CD4-positive, alpha-beta T cell (primary cell): ENCODE data around the gene EDNRA. TPM values are rescaled to one million over a fixed set of nuclear protein-coding genes. Genes with fewer than 3 reads are reported as not detected.

Experiments
- ATAC-seq: fragments of 200-7000 bp; cut with Tn5 transposase; one replicate; pipeline ENCODE4 v1.10.0; 2022; ENCODE audit warnings: mild to moderate bottlenecking; ENCODE audit not compliant: poor library complexity
- CTCF ChIA-PET: fragments of 350-600 bp; sonication (Branson Sonifier 250); formaldehyde crosslinking; loops from one replicate; lab custom pipeline; 2021; ENCODE audit warnings: antibody characterized with exemption, inconsistent platforms; lab: Charles Lee
- POLR2A ChIA-PET: fragments of 350-600 bp; sonication (Branson Sonifier 250); formaldehyde crosslinking; loops from one replicate; lab custom pipeline; 2021; ENCODE audit warnings: antibody characterized with exemption, inconsistent platforms; lab: Charles Lee
- DNase-seq, 14 experiments: peaks; one replicate each; pipeline ENCODE4 v3.0.0-alpha.2; 2013 to 2020; ENCODE audit warnings: mixed read lengths in 2 of 14
- H3K27ac ChIP-seq, 2 donors: one replicate each; pipeline versions ENCODE4 v1.5.1 to v1.7.0; 2013; ENCODE audit warnings: low read length in 2 of 2, low read depth in 1 of 2, mild to moderate bottlenecking in 1 of 2
- H3K27me3 ChIP-seq, 2 experiments: 1 replicate in 1 of 2; 2 replicates in 1 of 2; pipeline versions ENCODE4 v1.6.1 to v1.7.0; 2013; ENCODE audit warnings: low read length in 2 of 2, control low read depth in 1 of 2, mild to moderate bottlenecking in 1 of 2, moderate library complexity in 1 of 2; ENCODE audit not compliant: insufficient read depth in 2 of 2, control insufficient read depth in 1 of 2
- H3K36me3 ChIP-seq: one replicate; pipeline ENCODE4 v1.6.1; 2013; ENCODE audit warnings: low read length, control low read depth; ENCODE audit not compliant: insufficient read depth
- H3K4me1 ChIP-seq: one replicate; pipeline ENCODE4 v1.6.1; 2013; ENCODE audit warnings: low read length, control low read depth; ENCODE audit not compliant: insufficient read depth
- H3K4me3 ChIP-seq: one replicate; pipeline ENCODE4 v1.5.1; 2013; ENCODE audit warnings: mild to moderate bottlenecking, low read length, moderate library complexity
- H3K9me3 ChIP-seq, 2 experiments: 1 replicate in 1 of 2; 2 replicates in 1 of 2; pipeline versions ENCODE4 v1.6.1 to v1.7.0; 2013; ENCODE audit warnings: low read length in 2 of 2, mild to moderate bottlenecking in 2 of 2, control low read depth in 1 of 2, moderate library complexity in 1 of 2; ENCODE audit not compliant: control insufficient read depth in 1 of 2, insufficient read depth in 1 of 2
- H3K27ac Mint-ChIP-seq: one replicate; pipeline ENCODE4 v1.8.0; 2020; ENCODE audit warnings: mixed read lengths
- H3K27me3 Mint-ChIP-seq: one replicate; pipeline ENCODE4 v1.8.0; 2021; ENCODE audit warnings: mixed read lengths
- H3K36me3 Mint-ChIP-seq: one replicate; pipeline ENCODE4 v1.8.0; 2021; ENCODE audit warnings: low read depth, mixed read lengths
- H3K4me1 Mint-ChIP-seq: one replicate; pipeline ENCODE4 v1.8.0; 2021; ENCODE audit warnings: low read depth, mixed read lengths
- H3K4me3 Mint-ChIP-seq: one replicate; pipeline ENCODE4 v1.8.0; 2020; ENCODE audit warnings: mild to moderate bottlenecking, mixed read lengths
- H3K9me3 Mint-ChIP-seq: one replicate; pipeline ENCODE4 v1.8.0; 2020; ENCODE audit warnings: mixed read lengths
- intact Hi-C, 2 experiments: fragments of 100-400 bp; cut with DNase I in 1 of 2; cut with micrococcal nuclease in 1 of 2; formaldehyde crosslinking; loops; one replicate each; pipeline versions ENCODE4 v1.15.1 to v1.9.0; 2023 to 2025; cut with DNase I, micrococcal nuclease
- total RNA-seq, 174 experiments: library from RNA in 2 of 174; stranded (reverse) in 2 of 174; gene quantifications; one replicate each; pipeline ENCODE4 v1.2.3 and lab custom pipeline; 2021 to 2026
- TF ChIP-seq, protein P1 (sequence below): fragments of 200-600 bp; IDR thresholded peaks from one replicate; pipeline ENCODE4 v1.8.0; 2022; ENCODE audit warnings: antibody characterized with exemption, mild to moderate bottlenecking

The EDNRA gene
- total RNA-seq, 2 experiments from 2014 or later, result not detected

DNA sequence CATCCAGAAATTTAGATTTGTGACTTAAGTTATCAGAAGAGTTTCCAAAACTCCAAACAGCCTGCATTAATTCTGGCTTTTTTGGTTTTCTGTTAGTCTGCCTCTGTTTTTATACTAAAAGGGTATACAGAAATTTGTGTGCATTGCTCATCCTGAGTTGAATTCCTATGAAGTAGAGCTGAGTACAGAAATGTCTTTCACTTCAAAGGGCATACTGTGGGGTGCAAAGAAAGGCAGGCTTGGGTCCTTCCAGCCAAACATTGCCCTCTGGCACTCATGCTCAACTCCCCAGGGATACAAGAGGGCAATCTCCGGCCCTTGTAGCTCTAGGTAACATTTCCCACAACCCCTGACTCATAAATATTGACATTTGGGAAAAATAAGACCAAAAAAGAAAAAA lies 108.7 kb downstream of the EDNRA start:
- intact Hi-C loops, result loop anchor here in 1 of 2 experiments (10.0 kb wide), 2 partner anchors 425 to 1245 kb away; no protein-coding TSS in a partner anchor
- TF ChIP-seq, protein P1, sequence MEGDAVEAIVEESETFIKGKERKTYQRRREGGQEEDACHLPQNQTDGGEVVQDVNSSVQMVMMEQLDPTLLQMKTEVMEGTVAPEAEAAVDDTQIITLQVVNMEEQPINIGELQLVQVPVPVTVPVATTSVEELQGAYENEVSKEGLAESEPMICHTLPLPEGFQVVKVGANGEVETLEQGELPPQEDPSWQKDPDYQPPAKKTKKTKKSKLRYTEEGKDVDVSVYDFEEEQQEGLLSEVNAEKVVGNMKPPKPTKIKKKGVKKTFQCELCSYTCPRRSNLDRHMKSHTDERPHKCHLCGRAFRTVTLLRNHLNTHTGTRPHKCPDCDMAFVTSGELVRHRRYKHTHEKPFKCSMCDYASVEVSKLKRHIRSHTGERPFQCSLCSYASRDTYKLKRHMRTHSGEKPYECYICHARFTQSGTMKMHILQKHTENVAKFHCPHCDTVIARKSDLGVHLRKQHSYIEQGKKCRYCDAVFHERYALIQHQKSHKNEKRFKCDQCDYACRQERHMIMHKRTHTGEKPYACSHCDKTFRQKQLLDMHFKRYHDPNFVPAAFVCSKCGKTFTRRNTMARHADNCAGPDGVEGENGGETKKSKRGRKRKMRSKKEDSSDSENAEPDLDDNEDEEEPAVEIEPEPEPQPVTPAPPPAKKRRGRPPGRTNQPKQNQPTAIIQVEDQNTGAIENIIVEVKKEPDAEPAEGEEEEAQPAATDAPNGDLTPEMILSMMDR, result no peak
- DNase-seq (no peak), ATAC-seq (no peak)
- H3K27me3 Mint-ChIP-seq, result no peaks in the 10 kb centered on the region
- no peak overlapping the region for H3K4me3 Mint-ChIP-seq
- no peak overlapping the region for H3K27ac ChIP-seq
- H3K4me1 ChIP-seq, result peaks cover 6% of the 10 kb centered on the region
- no peak overlapping the region for H3K4me3 ChIP-seq
- H3K36me3 ChIP-seq, result no peaks in the 10 kb centered on the region
- peaks cover 4% of the 10 kb centered on the region for H3K4me1 Mint-ChIP-seq
- no peaks in the 10 kb centered on the region for H3K36me3 Mint-ChIP-seq
- no peaks in the 10 kb centered on the region for H3K9me3 ChIP-seq
- no peak overlapping the region for H3K27ac Mint-ChIP-seq
- H3K9me3 Mint-ChIP-seq, result no peaks in the 10 kb centered on the region
- peaks cover 0 to 8% of the 10 kb centered on the region in 2 experiments for H3K27me3 ChIP-seq
- ChIA-PET POLR2A (no interaction called here), CTCF (interaction anchor here (0.6 to 1.5 kb wide), 5 partner anchors 9 to 508 kb away, joined by 3 to 5 read pairs (median 3); no protein-coding TSS in a partner anchor)

- ATAC-seq, result no peak
Measured at GRCh38 chr4:147590249-147590920, 109.5 kb downstream of the EDNRA start.

GRCh38 chr4:147591106-147591505 lies 110.2 kb downstream of the EDNRA start:
- Mint-ChIP-seq H3K4me3 (no peak overlapping the region), H3K36me3 (no peaks in the 10 kb centered on the region), H3K27me3 (no peaks in the 10 kb centered on the region), H3K27ac (no peak overlapping the region), H3K4me1 (peaks cover 4% of the 10 kb centered on the region), H3K9me3 (no peaks in the 10 kb centered on the region)
- no peak for DNase-seq
- Histone ChIP-seq H3K4me3 (no peak overlapping the region), H3K9me3 (no peaks in the 10 kb centered on the region), H3K27me3 (peaks cover 0 to 8% of the 10 kb centered on the region in 2 experiments), H3K27ac (no peak overlapping the region), H3K36me3 (no peaks in the 10 kb centered on the region), H3K4me1 (peaks cover 6% of the 10 kb centered on the region)
- intact Hi-C loops, result loop anchor here (5.0 to 10.0 kb wide), 3 partner anchors 574 to 1249 kb away; no protein-coding TSS in a partner anchor
- ChIA-PET CTCF (interaction anchor here (0.8 to 1.3 kb wide), 2 partner anchors 19 to 72 kb away, joined by 3 read pairs; no protein-coding TSS in a partner anchor), POLR2A (no interaction called here)
- TF ChIP-seq, protein P1, result no peak
- ATAC-seq, result no peak

More at GRCh38 chr4:147590249-147590920, 109.5 kb downstream of the EDNRA start:
- Histone ChIP-seq H3K4me3 (no peak overlapping the region), H3K27ac (no peak overlapping the region), H3K36me3 (no peaks in the 10 kb centered on the region), H3K4me1 (peaks cover 6% of the 10 kb centered on the region), H3K9me3 (no peaks in the 10 kb centered on the region), H3K27me3 (peaks cover 0 to 8% of the 10 kb centered on the region in 2 experiments)
- CTCF ChIA-PET, result interaction anchor here (0.6 to 1.3 kb wide), 3 partner anchors 10 to 507 kb away, joined by 3 to 5 read pairs (median 3); no protein-coding TSS in a partner anchor
- H3K4me1 Mint-ChIP-seq, result peaks cover 4% of the 10 kb centered on the region
- no peaks in the 10 kb centered on the region for H3K27me3 Mint-ChIP-seq
- H3K9me3 Mint-ChIP-seq, result no peaks in the 10 kb centered on the region
- DNase-seq, result peak in 11 of 14 experiments; percentile 7 to 52 (median 25)
- H3K27ac Mint-ChIP-seq, result no peak overlapping the region
- no peaks in the 10 kb centered on the region for H3K36me3 Mint-ChIP-seq
- no peak overlapping the region for H3K4me3 Mint-ChIP-seq
- intact Hi-C loops, result loop anchor here (5.0 to 10.0 kb wide), 3 partner anchors 573 to 1248 kb away; no protein-coding TSS in a partner anchor
- POLR2A ChIA-PET, result no interaction called here
- TF ChIP-seq, protein P1, result peak; percentile 75
